ENCODE data around the gene PDXDC1.
"Not testable (repeated sequence)": the region's sequence is repeated elsewhere in the genome, so short reads cannot be mapped to it uniquely, and the experiment has no call there.

The PDXDC1 gene

GRCh38 chr16:15133554-15133953, 158.7 kb downstream of the PDXDC1 start:
- H3K27ac ChIP-seq = not testable (repeated sequence)

DNA sequence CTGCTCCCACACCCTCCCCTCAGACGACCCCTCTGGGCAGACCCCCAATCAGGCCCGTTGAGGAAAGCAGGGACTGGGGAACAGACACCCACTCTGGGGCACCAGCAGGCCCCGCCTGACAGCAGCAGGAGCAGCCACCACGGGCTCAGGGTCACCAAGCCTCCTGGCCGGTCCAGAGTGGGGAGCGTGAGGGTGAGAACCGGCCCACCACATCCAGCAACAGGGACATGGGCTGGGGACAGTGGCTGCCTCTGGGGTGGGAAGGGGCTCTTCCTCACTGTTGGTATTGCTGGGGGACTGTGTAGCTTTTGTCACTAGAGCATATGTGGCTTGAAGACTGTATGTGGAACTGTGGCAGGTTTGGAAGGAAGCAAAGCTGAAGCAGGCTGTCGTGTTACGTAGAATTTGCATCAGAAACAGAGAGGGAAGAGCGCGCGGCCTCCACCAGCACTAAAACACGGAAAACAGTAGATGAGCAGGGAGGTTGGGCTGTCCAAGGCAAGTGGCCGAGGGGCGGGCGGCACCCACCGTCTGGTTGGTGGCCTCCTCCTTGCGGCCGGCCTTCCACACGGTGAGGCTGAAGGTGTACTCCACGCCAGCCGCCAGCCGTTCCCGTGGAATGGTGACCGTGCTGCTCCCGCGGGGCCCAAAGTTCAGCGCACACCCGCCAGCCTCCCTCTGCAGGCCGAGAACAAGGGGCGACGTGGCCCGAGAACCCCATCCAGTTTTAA, 160.1 kb downstream of the PDXDC1 start:
- not testable (repeated sequence) for H3K27ac ChIP-seq

- H3K27ac ChIP-seq = not testable (repeated sequence)
These were observed 160.9 kb downstream of the PDXDC1 start for GRCh38 chr16:15135483-15136360.

DNA sequence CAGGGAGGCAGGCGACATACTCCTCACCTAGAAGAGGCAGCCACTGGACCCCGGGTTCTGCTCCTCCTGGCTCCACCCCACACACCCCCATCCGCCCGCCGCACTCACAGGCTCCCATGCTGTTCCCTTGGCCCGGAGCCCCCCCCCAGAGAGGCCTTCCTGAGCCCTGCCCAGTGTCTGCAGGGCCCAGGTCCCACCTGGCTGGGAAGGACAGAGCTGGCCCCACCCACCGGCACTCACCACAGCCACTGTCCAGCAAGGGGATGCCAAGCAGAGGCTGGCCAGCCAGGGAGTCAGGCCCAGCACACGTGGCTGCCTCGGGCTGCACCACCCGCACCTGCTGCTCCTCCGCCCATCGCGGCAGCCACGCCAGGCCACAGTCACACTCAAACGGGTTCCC, 162.7 kb downstream of the PDXDC1 start:
- not testable (repeated sequence) for H3K27ac ChIP-seq

- not testable (repeated sequence) for H3K27ac ChIP-seq
These were observed 165.9 kb downstream of the PDXDC1 start for GRCh38 chr16:15140444-15141365.

DNA sequence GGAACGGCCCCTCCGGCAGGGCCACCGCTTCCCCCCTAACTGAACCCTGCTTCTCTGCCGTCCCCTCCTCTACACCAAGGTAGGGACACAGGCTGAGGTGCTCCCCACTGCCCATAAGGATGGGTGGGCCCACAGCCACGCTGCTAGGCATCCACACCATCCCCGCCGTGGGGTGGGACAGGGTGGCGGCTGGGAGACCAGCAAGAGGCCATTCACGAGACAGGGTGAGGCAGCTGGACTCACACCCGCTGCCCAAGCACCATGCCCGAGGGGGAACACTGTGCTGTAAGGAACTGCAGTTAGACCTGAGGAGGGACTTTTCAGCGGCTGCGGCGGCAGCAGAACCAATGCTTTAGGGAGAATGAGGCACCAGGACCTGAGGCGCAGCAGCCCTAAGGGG, 166.8 kb downstream of the PDXDC1 start:
- TF ChIP-seq CTCF (IDR thresholded peaks at IDR 0.05) (no peak), ZFX (IDR thresholded peaks at IDR 0.05; ENCODE audit: borderline replicate concordance) (no peak)
- no peak overlapping the region for H3K27ac ChIP-seq

GRCh38 chr16:15142107-15142890, 167.5 kb downstream of the PDXDC1 start:
- H3K27ac ChIP-seq = not testable (repeated sequence)

- not testable (repeated sequence) for H3K27ac ChIP-seq
These were observed 168.2 kb downstream of the PDXDC1 start for GRCh38 chr16:15142891-15143600.

DNA sequence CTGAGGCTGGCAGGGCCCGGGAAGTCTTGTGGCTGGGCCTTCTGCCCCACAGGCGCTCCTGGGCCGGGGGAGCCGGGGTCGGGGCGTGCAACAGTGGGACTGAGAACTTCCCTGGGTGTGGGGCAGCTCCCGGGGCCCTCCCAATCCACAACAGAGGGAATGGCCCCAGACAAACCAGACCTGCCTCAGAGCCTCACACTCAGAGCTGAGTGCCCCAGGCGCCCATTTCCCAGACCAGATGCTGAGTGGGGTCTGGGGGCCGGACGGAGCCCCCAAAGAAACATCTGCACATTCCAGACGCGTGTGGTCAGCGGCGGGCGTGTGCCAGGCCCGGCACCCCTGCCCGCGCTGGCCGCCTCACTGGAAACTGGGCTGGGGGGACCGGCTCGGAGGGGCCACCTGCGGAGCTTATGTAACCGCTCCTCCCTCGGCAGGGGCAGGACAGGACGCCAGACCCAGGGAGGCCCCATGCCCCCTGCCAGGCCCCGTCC, 168.8 kb downstream of the PDXDC1 start:
- H3K27ac ChIP-seq = not testable (repeated sequence)

GRCh38 chr16:15144092-15144631, 169.3 kb downstream of the PDXDC1 start:
- not testable (repeated sequence) for H3K27ac ChIP-seq

DNA sequence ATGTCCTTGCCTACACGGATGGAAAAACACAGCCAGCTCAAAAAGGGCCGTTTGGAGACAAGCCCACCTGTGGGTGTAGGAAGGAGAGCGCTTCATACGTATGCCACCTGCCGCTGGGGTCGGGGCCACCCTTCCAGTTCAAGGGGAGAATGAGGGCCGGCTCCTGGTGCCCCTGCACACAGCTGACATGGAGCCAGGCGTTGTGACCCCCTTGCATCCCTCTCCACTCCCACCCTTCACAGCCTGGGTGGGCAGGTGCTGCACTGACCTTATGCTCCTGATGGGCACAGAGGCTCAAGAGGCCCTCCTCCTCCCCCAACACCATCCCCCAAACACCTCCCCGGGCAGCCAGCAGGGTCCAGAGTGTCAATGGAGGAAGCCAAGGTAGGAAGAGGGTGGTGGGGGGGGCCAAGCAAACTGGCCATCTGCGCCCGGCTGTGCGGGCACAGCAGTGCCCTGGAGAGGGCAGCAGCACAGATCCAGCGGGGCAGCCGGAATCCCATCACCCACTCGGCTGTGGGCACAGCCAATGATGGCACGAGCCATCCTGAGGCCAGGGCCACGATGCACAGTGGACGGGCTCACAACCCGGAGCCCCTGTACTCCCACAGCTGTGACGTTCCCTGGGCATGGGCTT, 170.1 kb downstream of the PDXDC1 start:
- H3K27ac ChIP-seq = not testable (repeated sequence)

DNA sequence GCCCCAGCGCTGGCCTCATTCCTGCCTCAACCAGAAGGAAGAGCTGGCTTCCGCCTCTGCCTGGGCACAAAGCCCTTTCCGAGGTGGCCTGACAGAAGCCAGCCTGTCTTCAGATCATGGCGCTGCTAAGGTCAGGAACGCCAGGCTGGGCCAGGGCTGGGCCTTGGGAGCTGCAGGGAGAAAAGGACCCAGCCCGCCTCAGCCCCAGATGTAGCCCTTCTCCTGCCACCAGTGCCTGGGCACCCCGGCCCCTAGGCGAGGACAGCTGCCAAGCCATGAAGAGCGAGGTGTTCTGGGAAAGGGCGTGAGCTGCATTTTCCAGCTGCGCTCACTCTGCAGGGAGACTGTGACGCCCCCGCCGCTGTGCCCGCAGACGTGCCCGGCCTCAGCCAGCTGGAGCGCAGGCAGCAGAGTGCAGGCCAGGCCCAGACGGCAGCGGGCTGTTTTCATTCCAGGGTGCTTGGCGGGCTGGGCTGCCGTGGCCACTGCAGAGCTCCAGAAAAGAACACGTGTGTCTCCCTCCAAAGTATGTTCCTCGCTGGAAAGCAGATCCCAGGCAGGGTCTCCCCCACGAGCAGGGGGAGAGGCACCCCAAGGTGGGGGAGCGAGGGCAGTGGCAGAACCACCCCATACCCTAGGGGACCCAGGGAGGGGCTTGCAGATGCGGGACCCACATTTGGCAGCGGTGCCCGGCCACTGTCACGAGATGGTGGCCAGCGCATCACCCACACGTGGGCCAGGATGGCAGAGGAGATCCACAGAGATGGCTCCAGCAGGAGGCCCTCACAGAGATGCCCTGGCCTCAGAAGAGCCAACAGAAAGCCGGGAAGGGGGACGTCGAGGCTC, 170.8 kb downstream of the PDXDC1 start:
- H3K27ac ChIP-seq = not testable (repeated sequence)

- not testable (repeated sequence) for H3K27ac ChIP-seq
These were observed 171.4 kb downstream of the PDXDC1 start for GRCh38 chr16:15146264-15146662.

- not testable (repeated sequence) for H3K27ac ChIP-seq
These were observed 174.0 kb downstream of the PDXDC1 start for GRCh38 chr16:15148831-15149230.

DNA sequence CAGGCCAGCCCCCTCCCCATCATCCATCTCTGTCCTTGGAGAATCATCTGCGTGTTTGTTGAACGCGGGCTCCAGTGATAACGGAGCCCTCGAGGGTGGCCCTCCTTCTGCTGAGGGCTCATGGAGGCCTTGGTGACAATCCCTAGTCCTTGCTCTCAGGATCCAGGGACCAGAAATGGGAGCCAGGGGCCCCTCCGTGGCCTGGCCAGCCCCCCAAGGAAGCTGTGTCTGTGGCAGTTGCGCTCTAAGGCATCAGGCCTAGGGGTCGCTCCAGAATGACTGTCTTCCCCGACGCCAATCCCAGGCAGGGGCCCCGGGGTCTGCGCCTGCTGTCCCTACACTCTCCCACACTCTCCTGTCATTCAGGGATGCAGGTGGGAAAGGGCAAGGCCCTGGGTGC, 174.4 kb downstream of the PDXDC1 start:
- H3K27ac ChIP-seq = not testable (repeated sequence)

- peak overlapping the region; percentile 60 for H3K27ac ChIP-seq
These were observed 179.2 kb downstream of the PDXDC1 start for GRCh38 chr16:15154005-15154404.
